NCI-H748 (cell line): ENCODE measurements around the gene LRMDA.
A peak's percentile ranks its signal among the peaks of the same experiment; 100 is the strongest.

Experiments used
- DNase-seq: peaks from one replicate; lab custom pipeline; 2025; ENCODE audit not compliant: unreplicated experiment; lab: John Stamatoyannopoulos, UW

The LRMDA gene

GRCh38 chr10:76088008-76088407, 656.6 kb downstream of the LRMDA start:
- no peak for DNase-seq

- peak; percentile 4 for DNase-seq
These were observed 657.6 kb downstream of the LRMDA start for GRCh38 chr10:76088980-76089379.

- peak; percentile 90 for DNase-seq
These were observed 658.2 kb downstream of the LRMDA start for GRCh38 chr10:76089556-76090180.

DNA sequence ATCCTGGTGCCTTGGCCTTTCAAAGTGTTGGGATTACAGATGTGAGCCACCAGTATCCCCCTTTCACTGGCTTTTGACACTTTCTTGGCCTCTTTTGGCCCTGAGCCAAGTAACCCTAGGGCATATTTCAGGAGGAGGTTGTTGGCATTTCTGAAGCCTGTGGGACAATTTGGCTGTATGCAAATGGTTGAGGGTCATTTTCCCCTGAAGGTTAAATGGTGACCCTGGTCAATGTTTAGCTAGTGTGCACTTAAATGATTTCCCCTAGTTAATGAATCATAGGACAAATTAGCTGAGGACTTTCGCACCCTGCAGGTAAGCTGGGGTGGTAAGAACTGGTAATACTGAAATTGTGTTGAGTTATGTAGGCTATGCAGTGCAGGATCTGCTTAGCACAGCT, 660.5 kb downstream of the LRMDA start:
- no peak for DNase-seq

DNA sequence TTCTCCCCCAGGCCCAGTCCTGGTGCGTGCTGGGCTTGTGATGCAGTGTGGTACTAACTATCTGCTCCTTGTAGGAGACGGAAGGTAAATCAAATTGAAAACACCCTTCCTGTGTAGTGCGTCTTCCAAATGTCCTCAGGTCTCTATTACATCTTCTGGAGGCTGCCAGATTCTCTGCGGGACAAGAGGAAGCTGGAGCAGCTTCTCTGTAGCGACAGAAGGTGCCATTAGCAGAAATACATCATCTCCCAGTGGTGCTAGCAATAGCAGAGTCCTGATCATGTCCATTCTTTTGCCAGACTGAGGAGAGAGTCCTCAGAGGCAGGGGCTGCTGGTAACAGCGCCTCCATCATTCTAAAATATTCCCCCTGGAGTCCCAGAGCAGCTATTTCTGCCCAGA, 675.2 kb downstream of the LRMDA start:
- no peak for DNase-seq

DNA sequence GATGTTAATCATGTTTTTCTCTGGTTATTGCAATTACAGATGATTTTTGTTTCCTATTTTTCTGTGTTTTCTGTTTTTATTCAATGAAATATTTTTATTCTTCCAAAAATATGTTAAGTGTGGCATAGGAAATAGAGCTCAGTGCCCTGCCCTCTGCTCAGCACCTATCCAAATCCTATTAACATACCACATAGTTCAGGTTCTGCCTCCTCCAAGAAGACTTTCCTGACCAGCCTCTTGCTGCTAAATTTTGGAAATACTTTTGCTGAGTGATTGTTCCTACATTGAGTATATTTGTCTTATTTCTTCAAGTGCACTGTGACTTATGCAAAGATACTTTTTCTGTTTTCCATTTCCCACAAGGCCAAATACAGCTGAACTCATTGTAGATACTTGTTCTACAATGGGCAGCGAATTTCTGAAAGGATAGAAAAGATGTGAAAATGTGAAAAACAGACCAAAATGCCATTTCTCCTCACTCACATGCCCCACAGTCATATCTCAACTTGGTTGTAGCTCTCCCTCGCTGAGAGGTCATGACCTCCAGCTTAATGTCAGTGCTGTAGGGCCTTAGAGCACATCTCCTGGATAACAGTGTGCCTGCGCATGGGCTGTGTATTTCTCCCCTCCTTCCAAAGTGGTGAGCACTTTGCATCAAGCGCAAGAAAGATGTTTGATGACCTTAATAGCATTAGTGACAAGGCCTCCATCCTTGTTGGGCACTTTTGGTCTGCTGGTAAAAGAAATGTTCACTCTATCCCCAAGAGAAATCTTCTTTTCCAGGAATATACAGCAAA, 677.3 kb downstream of the LRMDA start:
- no peak for DNase-seq

GRCh38 chr10:76111404-76111803, 680.0 kb downstream of the LRMDA start:
- no peak for DNase-seq

- no peak for DNase-seq
These were observed 680.8 kb downstream of the LRMDA start for GRCh38 chr10:76111986-76112825.

- DNase-seq: no peak
These were observed 681.4 kb downstream of the LRMDA start for GRCh38 chr10:76112826-76113150.

GRCh38 chr10:76113952-76114351, 682.5 kb downstream of the LRMDA start:
- peak; percentile 52 for DNase-seq

- DNase-seq: peak; percentile 77
These were observed 683.2 kb downstream of the LRMDA start for GRCh38 chr10:76114581-76115001.

DNA sequence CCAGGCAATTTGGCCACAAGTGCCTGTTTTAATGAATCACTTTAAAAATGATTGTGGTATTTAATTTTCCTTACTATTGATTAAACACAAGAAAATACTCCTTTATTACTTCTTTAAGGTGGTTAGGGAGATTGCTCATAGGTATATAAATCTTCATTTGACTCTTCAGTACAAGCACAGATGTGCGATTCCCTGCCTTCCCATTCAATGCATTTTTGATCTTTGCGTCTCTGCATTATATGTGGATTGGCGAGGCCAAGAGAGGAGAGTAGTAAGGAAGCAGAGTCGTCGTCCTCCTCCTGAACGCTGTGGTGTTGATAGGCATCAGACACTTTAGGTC, 683.7 kb downstream of the LRMDA start:
- DNase-seq: no peak

DNA sequence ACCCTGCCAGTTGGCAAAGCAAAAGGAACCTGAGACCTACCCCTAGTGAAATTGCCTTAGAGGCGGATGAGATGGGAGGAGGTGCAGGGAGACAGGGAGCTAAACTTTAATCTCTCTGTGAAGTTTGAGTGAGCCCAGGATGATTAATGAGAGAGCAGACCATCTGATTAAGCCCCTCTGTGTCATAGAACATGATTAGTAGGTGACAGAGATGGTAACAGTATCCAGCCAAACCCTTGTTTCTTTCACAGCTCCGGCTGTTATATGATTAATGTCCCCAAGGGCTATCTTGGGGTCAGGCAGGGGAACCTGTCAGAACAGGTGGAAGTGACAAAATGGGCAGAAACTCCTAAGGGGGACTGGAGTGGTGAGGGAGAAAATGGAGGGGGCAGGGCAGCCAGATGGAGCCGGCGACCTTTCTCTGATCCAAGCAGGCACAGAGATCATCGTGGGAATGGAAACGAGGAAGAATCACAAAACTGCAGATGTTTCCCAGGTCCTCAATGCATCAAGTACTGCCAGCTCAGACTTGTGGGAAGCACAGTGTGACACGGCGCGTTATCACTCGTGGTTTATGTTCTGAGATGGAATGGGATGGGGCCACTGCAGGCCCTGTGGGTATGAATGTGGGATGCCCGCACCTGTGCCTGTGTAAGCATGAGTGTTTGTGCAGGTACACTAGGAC, 684.2 kb downstream of the LRMDA start:
- no peak for DNase-seq

- no peak for DNase-seq
These were observed 685.1 kb downstream of the LRMDA start for GRCh38 chr10:76116523-76116922.

DNA sequence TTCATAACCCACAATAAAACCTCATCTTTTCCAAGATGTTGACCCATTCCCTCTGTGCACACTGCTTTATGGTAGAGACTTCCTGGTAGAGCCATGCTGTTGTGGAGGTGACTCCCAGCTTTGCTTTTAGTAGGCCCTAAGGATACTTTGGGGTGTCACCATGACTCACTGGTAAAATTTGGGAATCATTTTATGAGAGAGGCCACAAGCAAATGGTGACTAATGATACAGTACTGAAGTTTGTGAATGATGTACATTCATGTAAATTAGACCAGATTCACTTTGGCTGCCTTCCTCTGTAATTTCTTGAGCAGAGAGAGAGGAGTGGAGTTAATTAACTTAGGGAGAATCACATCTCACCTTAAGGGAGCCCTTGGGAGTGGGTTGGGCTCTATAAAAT, 686.5 kb downstream of the LRMDA start:
- no peak for DNase-seq

GRCh38 chr10:76119036-76119435, 687.6 kb downstream of the LRMDA start:
- DNase-seq: no peak

GRCh38 chr10:76119515-76119914, 688.1 kb downstream of the LRMDA start:
- no peak for DNase-seq

DNA sequence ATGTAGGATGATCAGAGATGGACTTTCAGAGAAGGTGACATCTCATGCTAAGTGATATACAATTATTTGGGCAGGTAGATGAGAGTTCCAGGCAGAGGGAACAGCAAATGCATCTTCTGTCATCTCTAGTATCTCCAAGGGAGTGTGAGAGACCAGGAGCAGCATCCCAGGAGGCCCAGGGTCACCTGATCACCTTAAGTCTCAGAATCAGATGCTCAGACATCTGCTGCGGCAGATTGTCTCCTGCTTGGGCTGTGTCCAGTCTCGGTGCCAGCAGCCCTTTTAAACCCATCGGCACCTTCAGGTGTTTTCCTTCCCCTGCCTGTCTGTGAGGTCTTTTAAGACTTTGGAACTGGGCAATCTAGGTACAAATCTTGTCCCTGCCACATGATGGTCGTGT, 690.6 kb downstream of the LRMDA start:
- no peak for DNase-seq

- no peak for DNase-seq
These were observed 692.9 kb downstream of the LRMDA start for GRCh38 chr10:76124280-76124679.

GRCh38 chr10:76125900-76126299, 694.5 kb downstream of the LRMDA start:
- DNase-seq: no peak
